Endothelial cell of umbilical vein (primary cell): ENCODE measurements around the gene EFNA2. TPM values are rescaled to one million over a fixed set of nuclear protein-coding genes. Genes with fewer than 3 reads are reported as not detected.

Source experiments
- BruUV-seq: library from RNA; stranded (reverse); fragments of 400-500 nt; replicated peaks from 2 replicates; lab custom pipeline; 2021; lab: Mats Ljungman, UMichigan
- CTCF ChIA-PET: fragments of 300-600, 350-600 bp; sonication (Branson Sonifier 250); formaldehyde crosslinking; loops from one replicate; lab custom pipeline; 2021; ENCODE audit warnings: antibody characterized with exemption, inconsistent platforms; lab: Charles Lee
- POLR2A ChIA-PET: fragments of 300-600, 350-600 bp; sonication (Branson Sonifier 250); formaldehyde crosslinking; loops from one replicate; lab custom pipeline; 2021; ENCODE audit warnings: antibody characterized with exemption, inconsistent platforms; lab: Charles Lee
- DNase-seq: peaks from one replicate; pipeline ENCODE4 v3.0.0-alpha.2; 2011; ENCODE audit warnings: low read depth, low spot score
- FAIRE-seq: peaks from 2 replicates; lab custom pipeline; 2011; peaks lifted over from hg19 to GRCh38; lab: Jason Lieb, UNC
- H2AFZ ChIP-seq: 2 replicates; pipeline ENCODE4 v1.6.0; 2012; ENCODE audit warnings: low read depth, low read length, control low read depth, inconsistent platforms
- H3K27ac ChIP-seq: 2 replicates; pipeline ENCODE4 v1.5.1; 2011; ENCODE audit warnings: low read depth, mild to moderate bottlenecking, control low read depth, low read length, moderate library complexity; ENCODE audit not compliant: insufficient read depth
- H3K27me3 ChIP-seq, 2 experiments: 2 replicates each; pipeline versions ENCODE4 v1.6.0 to v1.6.1; 2011; ENCODE audit warnings: low read length in 2 of 2, mixed read lengths in 1 of 2; ENCODE audit not compliant: control insufficient read depth in 2 of 2, insufficient read depth in 2 of 2
- H3K36me3 ChIP-seq, 2 experiments: 2 replicates in 1 of 2; 3 replicates in 1 of 2; pipeline ENCODE4 v1.5.1; 2011; ENCODE audit warnings: low read length in 2 of 2, mild to moderate bottlenecking in 1 of 2, moderate library complexity in 1 of 2; ENCODE audit not compliant: control insufficient read depth in 2 of 2, insufficient read depth in 2 of 2; ENCODE audit errors: extremely low read depth in 1 of 2
- H3K4me1 ChIP-seq: 3 replicates; pipeline ENCODE4 v1.5.1; 2011; ENCODE audit warnings: mild to moderate bottlenecking, low read length; ENCODE audit not compliant: control insufficient read depth, insufficient read depth; ENCODE audit errors: extremely low read depth
- H3K4me2 ChIP-seq: 2 replicates; pipeline ENCODE4 v1.6.1; 2011; ENCODE audit warnings: low read length, control low read depth, mixed read lengths; ENCODE audit not compliant: insufficient read depth
- H3K4me3 ChIP-seq, 3 experiments: fragments of 200-600 bp in 1 of 3; sonication (generic), shearing (Covaris generic) in 1 of 3; replicated peaks in 1 of 3; 2 replicates each; pipeline ENCODE4 v1.5.1; 2011 to 2016; ENCODE audit warnings: control low read depth in 3 of 3, low read length in 3 of 3, mild to moderate bottlenecking in 2 of 3, inconsistent platforms in 1 of 3, low read depth in 1 of 3, moderate library complexity in 1 of 3; ENCODE audit not compliant: insufficient read depth in 1 of 3
- H3K79me2 ChIP-seq: 2 replicates; pipeline ENCODE4 v1.6.0; 2012; ENCODE audit warnings: low read length, inconsistent platforms; ENCODE audit not compliant: control insufficient read depth, insufficient read depth
- H3K9ac ChIP-seq: replicated peaks from 2 replicates; pipeline ENCODE3; 2011; ENCODE audit warnings: low read length, control low read depth; ENCODE audit not compliant: insufficient read depth; ENCODE audit errors: extremely low read depth
- H3K9me1 ChIP-seq: replicated peaks from 3 replicates; pipeline ENCODE4 v1.6.0; 2011; ENCODE audit warnings: mild to moderate bottlenecking, low read length; ENCODE audit not compliant: control insufficient read depth, insufficient read depth; ENCODE audit errors: extremely low read depth
- H3K9me3 ChIP-seq: replicated peaks from 2 replicates; pipeline ENCODE4 v1.5.1; 2012; ENCODE audit warnings: low read length, inconsistent platforms; ENCODE audit not compliant: control insufficient read depth, insufficient read depth
- H4K20me1 ChIP-seq: replicated peaks from 2 replicates; pipeline ENCODE3; 2011; ENCODE audit warnings: mild to moderate bottlenecking, low read length; ENCODE audit not compliant: control insufficient read depth, insufficient read depth; ENCODE audit errors: extremely low read depth
- EZH2 ChIP-seq: IDR thresholded peaks from 2 replicates; pipeline ENCODE4 v1.6.1; 2012; ENCODE audit warnings: borderline replicate concordance, low read depth, mild to moderate bottlenecking, moderate library complexity, low read length, inconsistent platforms; ENCODE audit not compliant: severe bottlenecking
- FOS ChIP-seq: IDR thresholded peaks from 2 replicates; pipeline ENCODE4 v1.6.1; 2011; ENCODE audit warnings: mild to moderate bottlenecking, low read length, moderate library complexity, borderline replicate concordance; ENCODE audit not compliant: insufficient read depth
- GATA2 ChIP-seq: IDR thresholded peaks from 2 replicates; pipeline ENCODE4 v1.7.0; 2011; ENCODE audit warnings: low read depth, mild to moderate bottlenecking, moderate library complexity, mixed read lengths, low read length; ENCODE audit not compliant: insufficient read length, insufficient read depth
- MAX ChIP-seq: IDR thresholded peaks from 2 replicates; pipeline ENCODE4 v1.6.1; 2011; ENCODE audit not compliant: insufficient read depth, insufficient read length
- MYC ChIP-seq: IDR thresholded peaks from one replicate; pipeline ENCODE4 v1.6.1; 2011; ENCODE audit warnings: mild to moderate bottlenecking, low read depth, low read length
- dilution Hi-C: fragments of 300-500 bp; cut with MboI; formaldehyde crosslinking; loops from one replicate; pipeline ENCODE4 v1.15.0; 2019; ENCODE audit warnings: low sequenced_read_pairs; ENCODE audit not compliant: extremely low pct_ligation_motif_present
- intact Hi-C: fragments of 100-400 bp; cut with micrococcal nuclease; formaldehyde crosslinking; loops from one replicate; pipeline ENCODE4 v1.10.0; 2022
- polyA plus RNA-seq, 4 experiments: library from polyadenylated mRNA; depleted of rRNA in 3 of 4; stranded (reverse) in 3 of 4; unstranded in 1 of 4; fragments of >200 nt; gene quantifications; 2 replicates each; pipeline versions ENCODE4 v1.2.1 to v1.2.3, GENCODE V29; 2011 to 2012; ENCODE audit warnings: missing spikeins in 1 of 4
- total RNA-seq: library from RNA; stranded (reverse); gene quantifications from 2 replicates; pipeline ENCODE4 v1.2.3, GENCODE V29; 2021

The EFNA2 gene
- total and polyA plus RNA-seq, 2 donors (not counting 3 experiments of a cell fraction or from before 2014, with no cell fraction given), result 0.52 to 1.1 TPM

- peak overlapping the region; percentile 57 for H3K4me2 ChIP-seq
Measured at GRCh38 chr19:1236576-1236975, 49.1 kb upstream of the EFNA2 start.

GRCh38 chr19:1237027-1237659 is 48.5 kb upstream of the EFNA2 start:
- ChIA-PET CTCF (no interaction called here), POLR2A (no interaction called here)
- Histone ChIP-seq H3K36me3 (peaks cover 0 to 16% of the 10 kb centered on the region in 2 experiments), H3K27me3 (no peaks in the 10 kb centered on the region), H3K9me3 (no peaks in the 10 kb centered on the region), H3K4me3 (peak overlapping the region; percentile 66 to 77 (median 77)), H3K4me2 (peak overlapping the region; percentile 57), H3K79me2 (peaks cover 5% of the 10 kb centered on the region), H2AFZ (peak overlapping the region; percentile 48), H4K20me1 (no peaks in the 10 kb centered on the region), H3K4me1 (peaks cover 15% of the 10 kb centered on the region), H3K9ac (peak overlapping the region; percentile 69), H3K27ac (no peak overlapping the region), H3K9me1 (no peaks in the 10 kb centered on the region)
- peak; percentile 35 for DNase-seq
- no peak for FAIRE-seq
- dilution Hi-C loops (no loop called here), intact Hi-C loops (no loop called here)
- BruUV-seq, result no TSS peak
- TF ChIP-seq FOS (no peak), MYC (no peak), MAX (no peak), GATA2 (no peak)

More at GRCh38 chr19:1236576-1236975, 49.1 kb upstream of the EFNA2 start:
- intact Hi-C loops (no loop called here), dilution Hi-C loops (no loop called here)
- peaks cover 0 to 17% of the 10 kb centered on the region in 2 experiments for H3K36me3 ChIP-seq
- H3K27me3 ChIP-seq, result no peaks in the 10 kb centered on the region
- DNase-seq (no peak), FAIRE-seq (no peak)
- ChIA-PET POLR2A (no interaction called here), CTCF (no interaction called here)
- peaks cover 13% of the 10 kb centered on the region for H3K4me1 ChIP-seq
- no peak for TF ChIP-seq EZH2
- H4K20me1 ChIP-seq, result no peaks in the 10 kb centered on the region
- peak overlapping the region; percentile 48 for H2AFZ ChIP-seq
- no peaks in the 10 kb centered on the region for H3K9me1 ChIP-seq
- H3K4me3 ChIP-seq, result peak overlapping the region in 2 of 3 experiments; percentile 66 to 77
- no peak overlapping the region for H3K27ac ChIP-seq
- no TSS peak for BruUV-seq
- no peaks in the 10 kb centered on the region for H3K9me3 ChIP-seq
- H3K79me2 ChIP-seq, result no peaks in the 10 kb centered on the region
- peak overlapping the region; percentile 69 for H3K9ac ChIP-seq
